GM08714 (cell line): ENCODE data around the gene NHERF2.

Experiments
- H3K4me3 ChIP-seq: fragments of 200-500 bp; sonication (Bioruptor generic); 2 replicates; pipeline ENCODE4 v1.5.1; 2014; ENCODE audit warnings: mild to moderate bottlenecking, low read length, inconsistent platforms
- ZNF274 ChIP-seq: IDR thresholded peaks from 2 replicates; pipeline ENCODE4 v1.6.1; 2012; ENCODE audit warnings: mild to moderate bottlenecking, low read depth, low read length

The NHERF2 gene

DNA sequence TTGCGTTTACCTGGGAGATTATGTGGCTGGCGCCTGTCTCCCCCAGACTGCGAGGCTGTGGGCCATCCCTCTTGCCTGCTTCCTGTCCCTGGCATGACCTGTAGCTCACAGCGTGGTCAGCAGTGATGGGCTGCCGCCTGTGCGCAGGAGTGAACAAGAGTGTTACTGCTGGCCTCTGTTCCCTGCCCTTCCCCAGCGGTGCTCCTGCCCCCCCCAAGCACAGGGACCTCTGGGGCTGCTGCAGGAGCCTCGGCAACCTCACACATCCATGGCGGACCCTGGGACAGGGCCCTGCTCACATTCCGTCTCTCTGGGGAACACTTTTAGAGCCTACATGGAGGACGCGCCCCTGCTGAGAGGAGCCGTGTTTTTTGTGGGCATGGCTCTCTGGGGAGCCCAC is 31.7 kb downstream of the NHERF2 start:
- TF ChIP-seq ZNF274, result no peak
- no peak overlapping the region for H3K4me3 ChIP-seq

DNA sequence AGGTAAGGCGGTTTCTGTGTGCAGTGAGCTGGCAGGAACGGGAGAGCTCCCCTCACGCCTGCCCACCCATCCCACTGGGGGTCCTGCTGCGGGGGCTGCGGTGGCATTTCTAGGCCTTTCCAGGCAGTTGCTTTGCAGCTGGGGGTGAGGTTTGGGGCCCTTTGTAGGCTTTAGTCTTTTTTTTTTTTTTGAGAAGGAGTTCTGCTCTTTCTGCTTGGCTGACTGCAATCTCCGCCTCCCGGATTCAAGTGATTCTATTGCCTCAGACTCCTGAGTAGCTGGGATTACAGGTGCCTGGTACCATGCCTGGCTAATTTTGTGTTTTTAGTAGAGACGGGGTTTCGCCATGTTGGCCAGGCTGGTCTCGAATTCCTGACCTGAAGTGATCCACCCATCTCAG is 32.2 kb downstream of the NHERF2 start:
- TF ChIP-seq ZNF274, result no peak
- no peak overlapping the region for H3K4me3 ChIP-seq

DNA sequence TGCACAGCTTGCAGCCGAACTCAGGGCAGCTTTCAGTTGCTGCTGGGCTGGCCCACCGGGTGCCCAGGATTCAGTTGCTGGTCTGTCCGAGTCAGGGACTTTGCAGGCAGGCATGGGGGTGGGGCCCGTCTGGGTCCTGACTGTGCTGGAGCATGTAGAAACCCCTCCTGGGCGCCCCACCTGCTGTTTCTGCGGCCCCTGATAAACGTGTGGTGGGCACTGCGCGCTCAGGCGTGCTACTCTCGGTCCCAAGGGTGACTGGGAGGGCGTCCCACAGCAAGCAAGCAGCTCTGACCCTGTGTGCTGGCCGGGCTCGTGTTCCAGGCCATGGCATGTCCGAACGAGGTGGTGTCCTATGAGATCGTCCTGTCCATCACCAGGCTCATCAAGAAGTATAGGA is 33.6 kb downstream of the NHERF2 start:
- TF ChIP-seq ZNF274, result no peak
- no peak overlapping the region for H3K4me3 ChIP-seq

DNA sequence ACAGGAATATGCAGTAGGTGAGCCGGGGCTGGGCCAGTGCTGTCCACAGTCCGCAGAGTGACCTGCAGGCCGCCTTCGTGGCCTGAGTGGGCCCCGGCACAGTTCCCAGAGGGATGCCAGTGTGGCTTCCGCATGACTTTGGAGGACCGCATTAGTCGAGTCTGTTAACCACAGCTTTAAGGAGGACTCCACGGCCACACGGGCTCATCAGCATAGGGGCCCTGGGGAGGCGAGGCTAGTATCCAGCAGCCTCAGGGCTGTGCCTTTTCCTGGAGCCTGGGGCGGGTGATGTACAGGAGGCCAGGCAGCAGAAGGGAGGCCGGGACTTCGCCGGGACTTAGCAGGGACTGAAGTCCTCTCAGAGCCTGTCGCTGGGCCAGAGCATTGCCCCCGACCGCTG is 34.3 kb downstream of the NHERF2 start:
- TF ChIP-seq ZNF274, result no peak
- no peak overlapping the region for H3K4me3 ChIP-seq

DNA sequence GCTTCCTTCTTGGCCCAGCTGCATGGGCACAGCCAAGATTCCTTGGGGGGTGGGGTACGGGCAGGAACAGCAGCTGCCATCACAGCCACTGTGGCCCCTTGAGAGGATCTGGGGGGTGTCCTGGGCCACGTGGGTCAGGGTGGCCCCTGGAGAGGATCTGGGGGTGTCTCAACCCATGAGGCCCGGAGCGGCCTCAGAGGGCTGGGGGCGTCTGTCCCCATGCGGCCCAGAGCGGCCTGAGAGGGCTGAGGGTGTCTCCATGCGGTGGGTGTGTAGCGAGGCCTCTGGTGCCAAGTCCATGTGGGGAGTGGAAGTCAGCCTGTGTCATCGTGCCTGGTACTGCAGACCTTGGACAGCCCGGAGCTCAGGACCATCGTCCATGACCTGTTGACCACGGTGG is 34.8 kb downstream of the NHERF2 start:
- no peak overlapping the region for H3K4me3 ChIP-seq
- TF ChIP-seq ZNF274, result no peak

DNA sequence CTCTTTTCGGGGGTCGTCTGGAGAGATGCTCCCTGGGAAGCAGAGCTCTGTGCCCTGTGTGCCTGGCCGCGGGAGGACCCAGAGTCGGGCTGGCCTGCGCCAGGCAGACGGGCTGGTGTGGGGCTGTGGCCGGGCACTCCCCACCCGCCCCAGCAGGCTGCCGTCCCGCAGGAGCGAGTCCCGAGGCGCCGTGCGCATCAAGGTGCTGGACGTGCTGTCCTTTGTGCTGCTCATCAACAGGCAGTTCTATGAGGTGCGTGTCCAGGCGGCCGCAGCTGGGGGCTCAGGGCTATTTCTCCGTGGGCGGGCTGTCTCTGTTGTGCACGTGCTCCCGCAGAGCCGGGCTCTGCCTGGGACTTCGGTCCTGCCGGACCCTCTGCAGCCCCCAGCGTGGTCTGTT is 36.1 kb downstream of the NHERF2 start:
- H3K4me3 ChIP-seq, result no peak overlapping the region
- no peak for TF ChIP-seq ZNF274

DNA sequence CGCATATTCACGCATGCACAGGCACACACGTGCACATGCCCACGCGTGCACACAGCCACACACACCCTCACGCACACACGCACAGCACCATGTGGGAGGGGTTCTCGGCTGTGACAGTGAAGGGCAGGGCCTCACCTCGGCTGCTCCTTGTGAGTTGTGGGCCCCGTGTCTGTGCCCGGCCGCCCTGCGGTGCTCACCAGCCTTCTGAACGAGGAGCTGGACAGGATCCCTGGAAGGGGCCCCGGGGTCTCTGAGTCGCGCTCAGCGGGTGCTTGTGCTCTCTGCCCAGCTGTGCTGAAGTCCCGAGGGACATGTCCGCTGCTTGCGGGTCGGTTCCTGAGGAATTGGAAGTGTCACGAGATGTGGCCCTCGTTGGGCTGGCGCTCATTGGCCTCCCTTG is 37.2 kb downstream of the NHERF2 start:
- no peak for TF ChIP-seq ZNF274
- H3K4me3 ChIP-seq, result no peak overlapping the region

DNA sequence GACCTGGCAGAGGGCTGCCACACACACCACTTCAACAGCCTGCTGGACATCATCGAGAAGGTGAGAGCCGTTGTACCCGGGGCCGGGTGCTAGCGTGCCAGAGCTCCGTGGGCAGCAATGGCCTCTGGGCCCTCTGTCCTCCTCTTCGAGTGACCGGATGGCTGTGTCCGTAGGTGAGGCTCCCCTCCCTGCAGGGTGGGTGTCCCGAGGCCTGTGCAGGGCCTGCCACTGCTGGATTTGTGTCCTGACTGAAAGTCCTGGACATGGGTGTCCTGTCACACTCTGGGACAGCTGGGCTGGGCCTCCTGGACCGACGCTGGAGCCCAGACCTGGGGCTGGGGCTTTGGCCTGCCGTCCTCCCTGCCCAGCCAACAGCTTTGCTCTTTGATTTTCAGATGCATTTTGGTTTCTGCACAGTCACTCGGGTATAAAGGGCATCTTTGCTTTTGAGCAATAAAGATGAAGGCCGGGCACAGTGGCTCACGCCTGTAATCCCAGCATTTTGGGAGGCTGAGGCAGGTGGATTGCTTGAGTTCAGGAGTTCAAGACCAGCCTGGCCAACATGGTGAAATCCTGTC is 37.8 kb downstream of the NHERF2 start:
- TF ChIP-seq ZNF274, result no peak
- H3K4me3 ChIP-seq, result no peak overlapping the region

DNA sequence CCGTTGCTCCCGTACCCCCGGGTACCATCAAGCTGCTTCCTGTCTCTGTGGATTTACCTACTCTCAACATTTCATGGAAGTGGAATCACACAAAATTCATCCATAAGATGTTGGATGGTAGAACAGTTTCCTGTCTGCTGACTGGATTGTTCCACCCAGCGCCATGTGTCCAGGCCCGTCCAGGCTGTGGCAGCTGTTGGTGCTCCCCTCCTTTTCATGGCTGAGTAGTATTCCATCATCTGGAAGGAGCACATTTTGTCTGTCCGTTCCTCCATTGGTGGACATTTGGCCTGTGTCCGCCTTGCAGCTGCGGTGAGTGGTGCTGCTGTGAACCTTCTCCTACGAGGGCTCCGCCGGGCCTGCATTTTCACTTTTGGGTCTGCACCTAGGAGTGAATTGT is 39.4 kb downstream of the NHERF2 start:
- no peak overlapping the region for H3K4me3 ChIP-seq
- TF ChIP-seq ZNF274, result no peak

DNA sequence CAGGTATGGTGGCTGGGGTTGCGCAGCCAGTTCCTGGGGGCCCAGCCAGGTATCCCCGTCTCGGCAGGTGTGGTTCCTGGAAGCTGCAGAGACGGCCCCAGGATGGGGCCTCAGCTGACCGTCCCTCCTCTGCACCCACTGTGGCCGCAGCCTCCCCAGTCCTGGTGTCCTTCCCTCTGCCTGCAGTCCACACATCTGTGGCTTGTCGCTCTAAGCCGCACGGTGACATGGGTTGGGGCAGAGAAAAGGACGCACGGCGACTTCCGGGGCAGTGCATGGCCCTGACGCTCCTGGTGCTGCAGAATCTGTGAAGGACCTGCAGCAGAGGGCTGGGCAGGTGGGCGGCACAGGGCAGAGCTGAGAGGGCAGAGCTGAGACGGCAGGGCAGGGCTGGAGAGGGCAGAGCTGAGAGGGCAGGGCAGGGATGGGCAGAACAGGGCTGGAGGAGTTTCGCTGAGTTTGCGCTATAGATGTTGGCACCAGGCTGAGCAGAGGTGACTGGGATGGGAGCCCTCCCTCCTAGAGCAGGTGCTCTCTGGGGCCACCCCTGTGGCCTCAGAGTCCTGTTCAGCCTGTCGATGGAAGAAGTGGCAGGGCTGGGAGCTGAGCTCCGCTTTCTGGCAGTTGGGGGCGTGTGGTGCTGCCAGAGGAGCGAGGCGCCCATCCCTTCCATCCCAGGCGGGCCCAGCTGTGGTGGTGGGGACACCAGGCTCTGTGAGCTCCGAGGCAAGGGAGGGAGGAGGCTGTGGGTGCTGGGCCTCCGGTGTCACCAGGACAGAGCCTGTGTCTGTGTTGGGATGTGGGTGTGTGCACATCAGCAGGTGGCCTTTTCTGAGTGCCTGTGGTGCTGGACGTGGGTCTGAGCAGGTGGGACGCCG is 44.1 kb downstream of the NHERF2 start:
- TF ChIP-seq ZNF274, result no peak
- no peak overlapping the region for H3K4me3 ChIP-seq

DNA sequence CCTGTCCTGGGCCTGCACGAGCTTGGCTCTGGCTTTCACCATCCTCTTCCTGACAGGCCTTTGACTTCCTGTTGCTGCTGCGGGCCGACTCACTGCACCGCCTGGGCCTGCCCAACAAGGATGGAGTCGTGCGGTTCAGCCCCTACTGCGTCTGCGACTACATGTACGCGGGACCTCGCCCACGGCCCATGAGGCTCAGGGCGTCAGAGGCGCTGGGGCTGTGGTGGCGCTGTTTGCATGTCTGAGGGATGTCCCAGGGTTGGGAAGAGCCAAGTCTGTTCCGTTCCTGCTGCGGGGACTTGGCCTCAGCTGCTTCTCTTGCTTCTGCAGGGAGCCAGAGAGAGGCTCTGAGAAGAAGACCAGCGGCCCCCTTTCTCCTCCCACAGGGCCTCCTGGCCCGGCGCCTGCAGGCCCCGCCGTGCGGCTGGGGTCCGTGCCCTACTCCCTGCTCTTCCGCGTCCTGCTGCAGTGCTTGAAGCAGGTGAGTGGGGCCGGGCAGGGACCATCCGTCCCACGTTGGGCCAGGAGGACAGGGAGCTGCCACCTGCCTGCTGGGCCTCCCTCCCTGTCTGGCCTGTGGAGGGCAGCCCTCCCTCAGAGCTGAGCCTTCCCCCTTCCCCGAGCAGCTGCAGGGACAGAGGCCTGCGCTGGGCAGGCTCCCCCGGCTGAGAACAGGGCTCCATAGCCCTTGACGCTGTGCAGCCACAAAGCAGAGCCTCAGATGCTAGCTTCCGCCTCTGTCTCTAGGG is 44.9 kb downstream of the NHERF2 start:
- no peak overlapping the region for H3K4me3 ChIP-seq
- no peak for TF ChIP-seq ZNF274

DNA sequence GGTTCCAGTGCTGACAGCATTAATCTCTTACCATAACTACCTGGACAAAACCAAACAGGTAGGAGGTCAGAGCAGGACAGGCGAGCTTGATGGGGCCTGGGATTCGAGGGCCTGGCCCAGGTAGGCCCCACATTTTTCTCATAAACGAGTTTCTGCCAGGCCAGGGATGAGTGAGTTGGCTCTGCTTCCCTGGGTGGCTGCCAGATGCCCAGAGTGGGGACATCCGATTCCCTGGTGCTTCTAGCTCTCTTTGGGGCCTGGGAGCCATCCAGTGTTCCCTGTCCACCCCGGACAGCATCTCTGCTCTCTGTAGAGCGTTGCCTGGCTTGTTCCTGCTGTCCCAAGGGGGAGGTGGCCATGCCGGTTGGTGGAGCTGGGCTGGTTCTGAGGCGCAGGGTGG is 46.2 kb downstream of the NHERF2 start:
- H3K4me3 ChIP-seq, result no peak overlapping the region
- TF ChIP-seq ZNF274, result no peak

DNA sequence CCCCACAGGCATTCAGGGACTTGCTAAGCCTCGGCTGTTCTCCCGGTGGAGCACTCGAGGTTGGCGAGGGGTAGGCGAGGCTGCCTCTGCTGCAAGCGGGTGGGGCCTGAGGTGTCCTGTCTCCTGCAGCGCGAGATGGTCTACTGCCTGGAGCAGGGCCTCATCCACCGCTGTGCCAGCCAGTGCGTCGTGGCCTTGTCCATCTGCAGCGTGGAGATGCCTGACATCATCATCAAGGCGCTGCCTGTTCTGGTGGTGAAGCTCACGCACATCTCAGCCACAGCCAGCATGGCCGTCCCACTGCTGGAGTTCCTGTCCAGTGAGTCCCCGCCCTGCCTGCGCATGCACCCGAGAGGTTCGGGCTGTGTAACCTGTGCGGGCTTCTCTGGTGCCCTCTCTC is 47.4 kb downstream of the NHERF2 start:
- H3K4me3 ChIP-seq, result no peak overlapping the region

DNA sequence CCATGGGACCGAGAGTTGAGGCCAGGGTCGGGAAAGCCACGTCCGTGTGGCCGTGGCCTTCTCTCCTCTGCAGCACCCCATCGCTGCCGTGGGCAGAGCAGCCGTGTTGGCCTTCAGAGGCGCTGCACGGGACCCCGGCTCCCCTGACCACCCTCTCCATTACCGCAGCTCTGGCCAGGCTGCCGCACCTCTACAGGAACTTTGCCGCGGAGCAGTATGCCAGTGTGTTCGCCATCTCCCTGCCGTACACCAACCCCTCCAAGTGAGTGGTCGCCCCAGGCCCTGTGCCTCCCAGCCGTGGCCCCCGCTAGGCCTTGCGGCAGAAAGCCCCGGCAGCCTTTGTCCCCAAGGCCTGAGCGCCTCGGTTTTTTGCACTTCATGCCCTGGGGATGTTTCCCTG is 48.9 kb downstream of the NHERF2 start:
- no peak overlapping the region for H3K4me3 ChIP-seq
- TF ChIP-seq ZNF274, result no peak

More for the DNA sequence above, 47.4 kb downstream of the NHERF2 start:
- no peak for TF ChIP-seq ZNF274
